Measurements from ENCODE around the gene MNT. TPM values are rescaled to one million over a fixed set of nuclear protein-coding genes. Genes with fewer than 3 reads are reported as not detected.
A peak's percentile ranks its signal among the peaks of the same experiment; 100 is the strongest.

MNT gene
- total RNA-seq, 1 donor from 2014 or later, result 9.9 TPM

GRCh38 chr17:2385240-2386210, 15.3 kb downstream of the MNT start:
- peaks cover 37% of the 10 kb centered on the region for H3K4me1 ChIP-seq
- no peak for DNase-seq
- no peaks in the 10 kb centered on the region for H3K9me3 ChIP-seq (replicated peaks)
- peaks cover 37% of the 10 kb centered on the region for H3K36me3 ChIP-seq
- H3K27ac ChIP-seq (replicated peaks), result no peak overlapping the region
- H3K4me3 ChIP-seq, result no peak overlapping the region
- intact Hi-C loops (cut with micrococcal nuclease), result no loop called here
- no peaks in the 10 kb centered on the region for H3K27me3 ChIP-seq (ENCODE audit: low read depth)
- no peak for TF ChIP-seq CTCF (IDR thresholded peaks at IDR 0.05; ENCODE audit: borderline replicate concordance)

GRCh38 chr17:2384439-2385127, 16.3 kb downstream of the MNT start:
- Histone ChIP-seq H3K27ac (replicated peaks) (no peak overlapping the region), H3K9me3 (replicated peaks) (no peaks in the 10 kb centered on the region), H3K36me3 (peaks cover 47% of the 10 kb centered on the region), H3K4me1 (peaks cover 27% of the 10 kb centered on the region), H3K4me3 (no peak overlapping the region), H3K27me3 (ENCODE audit: low read depth) (no peaks in the 10 kb centered on the region)
- no peak for DNase-seq
- intact Hi-C loops (cut with micrococcal nuclease), result no loop called here
- no peak for TF ChIP-seq CTCF (IDR thresholded peaks at IDR 0.05; ENCODE audit: borderline replicate concordance)

DNA sequence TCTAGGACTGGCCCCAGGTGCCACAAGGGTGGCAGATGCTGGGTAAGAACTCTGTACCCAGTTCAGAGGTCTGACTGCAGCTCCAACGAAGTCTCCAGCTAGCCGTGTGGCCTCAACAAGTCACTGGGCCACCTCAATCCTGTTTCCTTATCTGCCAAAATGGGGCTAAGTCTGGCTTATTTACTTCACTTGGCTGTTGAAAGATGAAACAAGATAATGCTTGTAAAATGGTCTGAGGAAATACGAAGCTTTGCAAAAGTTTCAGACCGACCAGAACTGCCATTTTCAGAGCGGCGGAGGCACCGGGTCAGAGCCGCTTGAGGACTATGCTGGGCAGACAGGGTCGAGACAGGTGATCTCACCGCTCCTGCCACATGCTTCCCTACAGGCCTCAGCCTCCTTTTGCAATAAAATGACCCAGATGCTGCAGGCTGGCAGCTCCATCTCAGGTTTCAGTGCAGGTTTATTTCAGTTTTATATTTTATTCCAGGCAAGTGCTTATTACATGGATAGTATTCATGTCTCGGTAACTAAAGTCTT, 17.2 kb downstream of the MNT start:
- Histone ChIP-seq H3K4me1 (peaks cover 24% of the 10 kb centered on the region), H3K36me3 (peaks cover 56% of the 10 kb centered on the region), H3K27ac (replicated peaks) (peak overlapping the region; percentile 38), H3K27me3 (ENCODE audit: low read depth) (no peaks in the 10 kb centered on the region), H3K4me3 (no peak overlapping the region), H3K9me3 (replicated peaks) (no peaks in the 10 kb centered on the region)
- intact Hi-C loops (cut with micrococcal nuclease), result loop anchor here (2.0 kb wide), 1 partner anchor 33 kb away; no protein-coding TSS in a partner anchor
- DNase-seq, result no peak
- no peak for TF ChIP-seq CTCF (IDR thresholded peaks at IDR 0.05; ENCODE audit: borderline replicate concordance)

DNA sequence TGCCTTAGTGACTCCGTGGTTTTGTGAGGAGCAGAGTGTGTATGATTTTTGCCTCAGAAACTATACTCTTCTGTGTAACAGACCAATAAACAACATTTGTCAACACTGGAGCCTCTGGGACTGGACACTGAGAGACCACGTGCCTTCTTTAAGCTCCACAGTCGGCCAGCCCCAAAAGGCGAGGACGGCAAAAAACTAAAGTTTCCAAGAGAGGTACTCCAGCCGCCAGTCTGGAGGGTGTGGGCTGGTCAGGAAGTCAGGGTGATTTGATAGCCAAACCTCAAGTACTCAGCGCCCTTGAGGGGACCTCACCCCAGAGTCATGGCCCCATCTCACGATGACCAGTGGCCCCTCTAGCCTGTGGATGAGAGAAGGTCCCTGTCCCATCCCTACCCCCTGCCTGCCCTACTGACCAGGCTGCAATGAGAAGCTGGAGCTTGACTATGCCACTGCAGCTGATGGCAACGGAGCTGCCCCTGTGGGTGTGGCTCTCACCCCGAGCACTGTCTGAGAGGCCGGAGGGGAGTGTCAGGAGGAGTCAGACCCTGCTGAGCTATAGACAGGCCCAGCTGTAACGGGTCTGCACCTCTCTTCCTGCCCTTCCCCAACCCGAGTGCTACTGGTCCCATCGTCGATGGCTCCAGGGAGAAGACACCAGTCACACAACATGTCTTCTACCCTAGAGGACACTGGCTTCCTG, 19.8 kb downstream of the MNT start:
- H3K36me3 ChIP-seq, result peaks cover 60% of the 10 kb centered on the region

More for the DNA sequence above, 19.8 kb downstream of the MNT start:
- no peak overlapping the region for H3K4me3 ChIP-seq
- H3K27me3 ChIP-seq (ENCODE audit: low read depth), result no peaks in the 10 kb centered on the region
- no peak for TF ChIP-seq CTCF (IDR thresholded peaks at IDR 0.05; ENCODE audit: borderline replicate concordance)
- H3K27ac ChIP-seq (replicated peaks), result no peak overlapping the region
- peaks cover 24% of the 10 kb centered on the region for H3K4me1 ChIP-seq
- DNase-seq, result no peak
- intact Hi-C loops (cut with micrococcal nuclease), result no loop called here
- no peaks in the 10 kb centered on the region for H3K9me3 ChIP-seq (replicated peaks)

All from left ventricle myocardium inferior (tissue), 1 donor.